LHCN-M2 (cell line): ENCODE measurements around the gene POGK. TPM values are rescaled to one million over a fixed set of nuclear protein-coding genes. Genes with fewer than 3 reads are reported as not detected.
"Not testable (repeated sequence)": the region's sequence is repeated elsewhere in the genome, so short reads cannot be mapped to it uniquely, and the experiment has no call there.

Source experiments
- DNase-seq: peaks from one replicate; pipeline ENCODE4 v3.0.0-alpha.2; 2012; ENCODE audit warnings: low read depth
- polyA plus RNA-seq: library from polyadenylated mRNA; unstranded; fragments of >200 nt; gene quantifications from one replicate; pipeline ENCODE4 v1.2.1, GENCODE V29; 2012; ENCODE audit warnings: missing spikeins
- total RNA-seq: library from RNA; depleted of rRNA; stranded (reverse); fragments of >200 nt; gene quantifications from 2 replicates; pipeline ENCODE4 v1.2.3, GENCODE V29; 2014; rRNA removed

The POGK gene, protein sequence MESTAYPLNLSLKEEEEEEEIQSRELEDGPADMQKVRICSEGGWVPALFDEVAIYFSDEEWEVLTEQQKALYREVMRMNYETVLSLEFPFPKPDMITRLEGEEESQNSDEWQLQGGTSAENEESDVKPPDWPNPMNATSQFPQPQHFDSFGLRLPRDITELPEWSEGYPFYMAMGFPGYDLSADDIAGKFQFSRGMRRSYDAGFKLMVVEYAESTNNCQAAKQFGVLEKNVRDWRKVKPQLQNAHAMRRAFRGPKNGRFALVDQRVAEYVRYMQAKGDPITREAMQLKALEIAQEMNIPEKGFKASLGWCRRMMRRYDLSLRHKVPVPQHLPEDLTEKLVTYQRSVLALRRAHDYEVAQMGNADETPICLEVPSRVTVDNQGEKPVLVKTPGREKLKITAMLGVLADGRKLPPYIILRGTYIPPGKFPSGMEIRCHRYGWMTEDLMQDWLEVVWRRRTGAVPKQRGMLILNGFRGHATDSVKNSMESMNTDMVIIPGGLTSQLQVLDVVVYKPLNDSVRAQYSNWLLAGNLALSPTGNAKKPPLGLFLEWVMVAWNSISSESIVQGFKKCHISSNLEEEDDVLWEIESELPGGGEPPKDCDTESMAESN
- total RNA-seq: 39.1 and 44.4 TPM in 2 replicates
- 10.9 TPM for polyA plus RNA-seq

DNA sequence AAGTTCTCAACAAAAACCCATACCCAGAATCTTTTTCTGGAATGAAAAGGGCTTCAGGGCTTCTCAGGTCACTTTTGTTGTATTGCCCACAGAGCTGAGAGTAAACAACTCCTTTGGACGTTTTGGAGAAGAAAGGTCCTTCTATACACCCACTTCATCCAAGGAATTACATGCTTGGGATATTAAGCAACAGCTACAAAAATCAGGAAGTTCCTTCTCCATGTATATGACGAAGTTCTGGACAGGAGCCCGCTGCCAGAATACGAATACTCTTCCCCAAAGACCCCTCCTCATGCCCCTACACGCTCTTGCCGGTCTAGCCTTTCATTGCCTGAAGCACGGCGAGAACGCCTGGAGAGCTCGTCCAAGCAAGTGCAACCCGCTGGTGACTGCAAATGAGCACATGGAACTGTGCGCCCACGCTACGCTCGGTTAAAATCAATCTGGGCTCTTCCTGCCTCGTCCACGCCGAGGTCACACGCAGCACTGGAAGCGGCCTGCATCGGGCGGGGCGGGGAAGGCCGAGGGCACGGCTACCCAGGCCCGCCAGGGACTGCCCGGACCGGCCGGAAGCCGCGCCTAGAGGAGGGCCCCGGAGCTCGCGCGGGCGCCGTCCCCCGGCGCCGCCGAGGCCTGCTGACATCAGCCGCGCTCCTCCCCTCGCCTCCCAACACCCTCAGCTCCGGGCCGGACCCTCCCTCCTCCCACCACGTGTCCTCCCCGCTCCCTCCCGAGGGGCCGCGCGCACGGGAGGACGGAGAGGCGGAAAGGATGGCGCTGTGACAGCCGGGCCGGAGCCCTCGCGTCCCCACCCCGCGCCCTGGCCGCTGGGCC is at the start of gene POGK:
TSS of gene POGK (plus strand) at position 710 of the 834 bp plus-strand sequence. CDS start 1,482 bp downstream, outside the sequence.
- peak; percentile 88 for DNase-seq

DNA sequence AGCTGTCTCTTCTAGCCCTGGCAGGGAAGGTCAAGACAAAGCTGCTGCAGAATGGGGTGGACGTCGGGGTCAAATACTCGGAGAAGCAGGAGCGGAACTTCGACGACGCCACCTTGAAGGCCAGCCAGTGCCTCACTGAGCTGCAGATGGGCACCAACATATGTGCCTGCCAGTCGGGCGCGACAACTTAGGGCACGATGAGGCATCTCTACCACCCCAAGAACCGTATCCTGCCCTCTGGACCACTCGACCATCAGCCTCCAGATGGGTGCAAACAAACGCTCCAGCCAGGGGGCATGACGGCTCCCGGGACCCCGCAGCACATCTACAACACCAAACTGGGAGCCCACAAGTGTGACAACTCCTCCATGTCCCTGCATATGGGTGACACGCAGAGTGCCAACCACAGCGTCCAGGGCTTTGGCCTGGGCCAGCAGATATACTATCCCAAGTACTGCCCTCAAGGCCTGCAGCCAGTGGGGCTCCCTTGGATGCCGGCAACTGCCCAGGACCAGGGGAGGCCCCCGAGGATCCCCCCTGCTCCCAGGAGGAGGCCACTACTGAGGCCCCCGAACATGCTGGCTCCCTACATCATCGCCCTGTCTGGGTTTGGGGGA is 42.5 kb upstream of the POGK start:
- no peak for DNase-seq

DNA sequence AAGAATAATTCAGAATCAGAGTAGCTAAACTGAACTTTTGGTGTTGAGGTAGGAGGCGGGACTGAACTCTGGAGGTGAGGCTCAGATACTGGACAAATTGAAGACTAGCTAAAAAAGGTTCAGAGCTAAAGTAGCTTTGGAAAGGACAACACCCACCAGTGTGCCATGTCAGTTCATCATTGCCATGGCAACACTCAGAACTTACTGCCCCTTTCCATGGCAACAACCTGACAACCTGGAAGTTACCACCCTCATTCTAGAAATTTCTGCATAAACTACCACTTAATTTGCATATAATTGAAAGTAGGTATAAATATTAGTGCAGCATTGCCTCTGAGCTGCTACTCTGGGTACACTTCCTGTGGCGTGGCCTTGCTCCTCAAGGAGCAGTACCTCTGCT is 30.3 kb upstream of the POGK start:
- DNase-seq: no peak

- DNase-seq: no peak
Observed at GRCh38 chr1:166811691-166812090, 27.6 kb upstream of the POGK start.

DNA sequence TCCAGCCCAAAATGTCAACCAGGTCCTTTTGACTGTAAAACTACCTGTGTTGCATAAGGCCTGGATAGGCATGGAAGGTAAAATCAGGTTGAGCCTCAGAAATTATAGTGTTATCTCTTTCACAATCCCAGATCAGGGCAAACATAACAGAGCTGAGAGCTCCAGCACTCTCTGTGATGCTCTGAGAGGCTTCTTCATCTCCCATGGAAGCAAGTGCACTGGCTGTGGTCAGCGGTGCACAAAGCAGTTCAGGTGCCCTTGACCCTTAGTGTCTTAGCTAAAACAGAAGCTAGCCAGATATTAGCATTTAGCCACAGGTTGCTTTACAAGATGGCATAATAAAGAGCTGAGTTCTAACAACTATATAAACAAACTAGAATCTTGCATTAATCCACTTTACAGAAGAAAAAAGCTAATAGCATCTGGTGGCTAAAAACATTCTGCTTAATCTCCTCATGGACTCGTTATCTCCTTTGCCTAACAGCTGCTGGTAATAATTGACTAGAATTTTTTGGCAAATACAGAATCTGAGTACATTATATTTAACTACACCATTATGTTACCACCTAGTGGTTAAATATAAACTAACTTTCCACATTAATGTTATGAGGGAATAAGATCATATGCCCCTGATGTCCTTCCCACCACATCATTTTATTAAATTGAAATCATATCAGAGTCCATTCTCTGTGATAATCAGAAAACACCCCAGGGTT is 25.6 kb upstream of the POGK start:
- DNase-seq: no peak

DNA sequence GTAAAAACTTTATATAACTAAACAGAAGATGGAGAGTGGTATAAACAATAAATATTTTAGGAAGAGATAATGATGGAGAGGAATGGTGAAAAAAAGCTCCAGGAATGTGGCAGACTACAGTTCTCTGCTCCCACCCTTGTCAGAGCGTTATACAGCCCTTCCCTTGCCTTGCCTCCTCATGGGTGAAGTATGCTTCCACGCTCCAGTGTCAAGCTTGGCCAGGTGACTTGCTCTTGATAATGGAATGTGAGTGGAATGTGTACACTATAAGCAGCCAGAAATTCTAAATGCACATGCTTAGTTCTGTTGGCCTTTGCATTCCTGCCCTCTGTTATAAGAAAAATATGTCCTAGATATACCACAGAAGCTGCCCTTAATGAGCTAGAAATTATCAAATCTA is 24.7 kb upstream of the POGK start:
- no peak for DNase-seq

DNA sequence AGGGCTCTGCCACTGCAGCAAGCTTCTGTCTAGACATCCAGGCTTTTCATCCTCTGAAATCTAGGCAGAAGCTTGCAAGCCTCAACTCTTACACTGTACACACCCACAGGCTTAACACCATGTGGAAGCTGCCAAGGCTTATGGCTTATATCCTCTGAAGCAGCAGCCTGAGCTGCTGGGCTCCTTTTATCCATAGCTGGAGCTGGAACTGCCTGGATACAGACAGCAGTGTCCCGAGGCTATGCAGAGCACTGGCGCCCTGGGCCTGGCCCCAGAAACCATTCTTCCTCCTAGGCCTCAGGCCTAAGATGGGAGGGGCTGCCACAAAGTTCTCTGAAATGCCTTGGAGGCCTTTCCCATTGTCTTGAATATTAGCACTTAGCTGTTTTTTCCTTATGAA is 19.3 kb upstream of the POGK start:
- no peak for DNase-seq

DNA sequence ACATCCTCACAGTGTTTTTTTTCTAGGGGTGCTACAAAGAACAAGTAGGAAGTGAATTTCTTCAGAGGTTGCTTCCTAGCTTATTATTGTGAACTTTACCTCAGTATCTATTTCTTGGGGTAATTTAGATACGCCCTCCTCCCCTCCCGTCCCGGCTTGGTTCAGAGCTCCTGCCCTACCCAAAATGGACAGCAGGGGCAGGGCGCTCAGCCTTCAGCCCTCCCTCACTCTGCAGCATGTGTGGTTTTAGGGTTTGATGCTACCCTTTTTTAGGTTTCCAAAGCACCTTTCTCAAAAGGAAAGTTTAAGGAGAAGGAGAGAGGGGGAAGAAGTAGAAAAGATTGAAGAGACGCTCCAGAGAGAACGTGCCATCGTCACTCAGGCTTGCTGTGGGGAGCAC is 16.9 kb upstream of the POGK start:
- DNase-seq: no peak

- DNase-seq: no peak
Observed at GRCh38 chr1:166827426-166827825, 11.8 kb upstream of the POGK start.

- not testable (repeated sequence) for DNase-seq
Observed at GRCh38 chr1:166829762-166830161, 9.5 kb upstream of the POGK start.

DNA sequence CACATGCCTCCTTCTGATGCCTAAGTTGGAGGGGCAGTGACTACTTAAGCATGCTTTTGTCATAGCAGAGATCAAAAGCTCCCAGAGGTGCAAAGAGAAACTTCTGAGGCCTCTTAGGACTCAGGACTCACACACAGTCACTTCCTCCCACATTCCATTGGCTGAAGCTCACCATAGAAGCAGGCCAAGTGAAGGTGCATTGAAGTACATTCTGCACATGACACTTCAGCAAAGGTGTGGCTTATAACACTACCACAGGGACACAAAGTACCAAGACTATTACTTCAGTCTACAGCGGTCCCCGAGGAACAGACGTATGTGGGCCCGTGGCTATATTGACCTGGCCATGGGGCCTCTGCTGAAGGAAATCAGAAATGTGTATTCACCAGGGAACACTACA is 2.5 kb upstream of the POGK start:
- no peak for DNase-seq

- DNase-seq: peak; percentile 35
Observed at GRCh38 chr1:166839600-166840308, 479 bp downstream of the POGK start.

DNA sequence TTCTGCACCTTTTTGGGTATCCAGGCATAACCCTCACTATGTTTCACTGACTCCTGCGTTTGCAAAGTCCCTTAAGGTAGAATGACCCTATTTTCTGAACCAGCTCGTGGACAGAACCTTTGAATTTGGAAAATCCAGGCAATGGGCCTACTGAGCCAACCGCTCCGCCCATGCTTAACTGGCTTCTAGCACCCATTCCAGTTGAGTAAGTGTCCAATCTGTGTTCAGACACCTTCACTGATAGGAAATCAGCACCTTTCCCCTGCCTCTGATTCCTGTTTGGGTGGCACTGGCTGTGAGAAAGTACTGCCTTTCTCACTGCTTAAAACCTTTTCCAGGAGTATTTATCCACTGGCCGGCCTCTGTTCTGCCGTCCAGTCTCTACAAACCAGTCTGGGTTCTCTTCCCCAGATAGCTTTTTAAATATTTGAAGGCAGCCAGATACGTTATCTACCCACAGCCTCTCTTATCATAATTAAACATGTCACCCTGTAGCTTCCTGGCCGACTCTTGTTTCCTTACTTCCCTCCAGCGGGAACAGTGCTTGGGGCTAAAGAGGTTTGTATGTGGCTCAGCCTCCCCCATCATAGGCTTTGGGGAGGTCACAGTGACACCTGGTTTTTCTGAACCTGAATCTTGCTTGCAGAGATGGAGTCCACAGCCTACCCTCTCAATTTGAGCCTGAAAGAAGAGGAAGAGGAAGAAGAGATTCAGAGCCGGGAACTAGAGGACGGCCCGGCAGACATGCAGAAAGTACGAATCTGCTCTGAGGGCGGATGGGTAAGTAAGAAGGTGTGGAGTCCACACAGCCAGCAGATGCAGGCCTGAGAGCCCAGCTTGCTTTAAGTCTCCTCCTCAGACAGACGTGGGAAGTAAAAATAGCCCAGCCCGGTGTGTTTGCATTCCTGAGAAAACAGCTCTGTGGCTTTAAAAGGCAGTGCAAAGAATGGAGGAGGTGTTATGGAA is 1.3 kb downstream of the POGK start:
- no peak for DNase-seq

DNA sequence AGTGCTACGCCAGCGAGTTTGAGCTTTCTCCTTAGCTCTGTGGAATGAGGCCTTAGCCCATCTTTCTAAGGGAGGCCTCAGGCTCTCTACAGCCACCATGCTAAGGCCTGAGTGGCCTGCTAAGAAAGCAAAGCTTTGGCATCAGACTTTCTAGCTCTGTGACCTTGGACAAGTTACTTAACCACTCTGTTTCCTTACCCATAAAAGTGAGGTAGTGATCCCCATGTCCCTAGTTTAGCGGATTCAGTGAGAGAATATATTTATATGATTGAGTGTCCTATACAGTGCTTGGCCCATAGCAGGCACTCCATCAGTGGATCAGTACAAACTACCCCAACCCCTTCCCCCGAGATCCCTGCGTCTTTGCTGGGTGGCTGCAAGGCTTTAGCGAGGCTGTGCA is 4.0 kb downstream of the POGK start:
- DNase-seq: no peak

- DNase-seq: no peak
Observed at GRCh38 chr1:166843769-166844596, 4.7 kb downstream of the POGK start.

GRCh38 chr1:166844791-166845190 is 5.5 kb downstream of the POGK start:
- DNase-seq: no peak

GRCh38 chr1:166848193-166848592 is 8.9 kb downstream of the POGK start:
- DNase-seq: no peak

DNA sequence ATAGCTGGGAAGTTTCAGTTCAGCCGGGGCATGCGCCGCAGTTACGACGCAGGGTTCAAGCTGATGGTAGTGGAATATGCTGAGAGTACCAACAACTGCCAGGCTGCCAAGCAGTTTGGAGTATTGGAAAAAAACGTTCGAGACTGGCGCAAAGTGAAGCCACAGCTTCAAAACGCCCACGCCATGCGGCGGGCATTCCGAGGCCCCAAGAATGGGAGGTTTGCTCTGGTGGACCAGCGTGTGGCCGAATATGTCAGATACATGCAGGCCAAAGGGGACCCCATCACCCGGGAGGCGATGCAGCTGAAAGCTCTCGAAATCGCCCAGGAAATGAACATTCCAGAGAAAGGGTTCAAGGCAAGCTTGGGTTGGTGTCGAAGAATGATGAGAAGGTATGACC is 9.9 kb downstream of the POGK start:
- no peak for DNase-seq
